GM19438 (cell line): ENCODE results near the gene RAB6B.

Experiments used
- ATAC-seq: cut with Tn5 transposase; IDR thresholded peaks from one replicate; pipeline ENCODE4 v1.9.1; 2021; ENCODE audit warnings: low read depth; ENCODE audit not compliant: unreplicated experiment

RAB6B gene

DNA sequence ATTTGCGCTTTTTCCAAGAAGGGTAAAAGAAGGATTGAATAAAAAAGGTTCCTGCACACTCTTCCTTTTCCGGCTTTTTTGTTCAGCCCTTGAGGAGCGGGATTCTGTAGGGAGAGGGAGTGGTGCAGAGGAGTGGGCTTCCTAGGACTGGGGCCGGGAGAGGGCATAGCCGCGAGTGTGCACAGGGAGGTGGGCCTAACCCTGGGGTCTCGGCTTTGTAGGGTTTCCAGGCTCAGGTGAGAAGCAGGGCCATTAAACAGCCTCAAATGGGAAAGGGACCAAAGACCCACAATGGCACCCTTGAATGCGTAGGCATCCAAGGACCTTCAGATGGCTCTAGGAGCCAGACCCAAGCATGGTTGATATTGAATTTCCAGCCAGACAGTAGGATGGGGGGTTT, 35.4 kb upstream of the RAB6B start:
- no peak for ATAC-seq

DNA sequence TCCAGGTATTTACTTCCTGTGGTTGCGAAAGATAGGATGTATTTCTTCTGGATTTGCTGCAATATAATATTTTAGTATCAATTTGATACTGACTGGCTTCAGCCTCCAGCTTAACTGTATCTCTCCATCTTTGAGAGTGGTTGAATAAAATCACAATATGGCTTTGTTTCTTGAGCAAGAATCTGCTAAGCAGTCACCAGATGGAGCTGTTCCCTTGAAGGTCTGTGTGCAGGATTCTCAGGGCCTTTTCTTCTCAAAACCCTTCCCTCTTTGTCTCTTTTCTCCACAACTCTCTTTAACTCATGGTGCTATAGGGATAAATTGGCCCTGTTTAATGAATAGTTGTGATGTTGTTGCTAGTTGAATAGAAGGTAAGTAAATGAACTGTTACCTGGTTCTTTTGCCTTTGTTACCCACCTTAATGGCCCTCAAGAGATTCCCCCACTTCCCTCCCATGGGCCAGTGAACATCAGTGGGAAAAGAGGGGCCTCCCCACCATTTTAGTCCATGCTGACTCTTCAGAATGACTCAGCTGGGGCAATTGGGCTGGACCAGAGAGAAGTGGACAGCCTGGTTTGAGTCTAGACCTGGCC, 34.8 kb upstream of the RAB6B start:
- no peak for ATAC-seq

DNA sequence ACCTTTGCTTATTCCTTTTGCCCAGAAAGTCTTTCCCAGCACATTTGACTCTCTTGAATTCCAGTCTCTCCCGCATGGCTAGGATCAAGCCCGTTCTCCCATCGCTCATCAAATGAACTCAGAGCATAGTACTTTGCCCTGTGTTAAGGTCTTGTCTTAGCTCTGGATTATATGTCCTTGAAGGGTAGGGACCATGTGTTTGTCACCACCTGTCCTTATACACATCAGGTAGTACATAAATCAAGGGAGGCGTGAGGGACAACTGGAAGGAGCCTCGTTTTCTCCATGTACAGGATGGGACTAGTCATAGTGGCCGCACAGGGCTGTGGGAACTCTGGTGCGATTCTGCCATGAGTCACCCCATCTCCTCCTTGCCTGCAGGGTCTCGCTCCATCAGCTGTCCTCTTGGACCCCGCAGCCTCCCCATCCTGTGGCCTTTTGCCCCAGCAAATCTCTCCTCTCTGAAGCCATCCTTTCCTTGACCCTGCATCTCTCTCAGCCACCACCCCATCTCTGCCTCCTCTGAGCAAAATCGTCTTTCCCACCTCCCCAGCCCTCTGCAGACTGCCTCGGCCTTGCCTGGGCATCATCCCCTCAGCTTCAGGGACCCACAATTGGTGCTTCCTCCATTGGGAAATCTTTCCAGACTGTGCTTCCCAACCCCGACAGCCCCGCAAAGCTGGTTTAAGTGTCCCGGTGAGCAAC, 33.4 kb upstream of the RAB6B start:
- ATAC-seq: no peak

DNA sequence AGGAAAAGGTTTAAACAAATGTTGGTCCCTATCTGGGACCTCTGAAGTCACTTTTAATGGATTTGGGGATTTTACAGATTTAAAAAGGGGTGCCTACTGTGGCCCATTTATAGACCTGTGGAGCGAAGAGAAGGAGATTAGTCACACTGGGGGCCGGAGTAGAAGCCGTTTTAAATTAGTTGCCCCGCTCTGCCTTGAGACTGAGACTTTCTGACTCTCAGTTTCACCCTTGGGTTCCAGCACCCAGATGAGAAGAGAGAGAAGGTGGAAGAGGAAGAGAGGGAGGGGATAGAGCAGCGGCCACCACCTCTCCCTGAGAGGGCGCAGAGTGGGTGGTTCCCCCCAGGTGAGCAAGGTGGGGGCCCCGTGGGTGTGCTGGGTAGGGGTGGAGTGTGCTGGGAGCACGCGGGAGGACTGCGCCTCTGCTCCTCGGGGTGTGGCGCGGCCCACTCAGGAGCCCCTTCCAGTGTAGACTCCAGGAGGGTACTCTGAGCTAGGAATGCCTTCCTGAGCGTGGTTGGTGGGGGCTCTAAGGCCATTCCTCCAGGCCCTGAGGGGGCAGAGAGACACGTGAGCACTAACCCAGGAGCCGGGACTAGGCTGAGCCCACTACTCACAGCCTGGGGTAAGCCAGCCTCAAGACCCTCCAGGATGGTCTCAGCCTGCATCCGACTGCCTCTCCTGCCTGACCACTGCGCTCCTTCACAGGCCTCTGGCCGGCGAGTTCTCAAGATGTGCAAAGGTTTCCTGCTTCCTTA, 32.6 kb upstream of the RAB6B start:
- ATAC-seq: no peak

DNA sequence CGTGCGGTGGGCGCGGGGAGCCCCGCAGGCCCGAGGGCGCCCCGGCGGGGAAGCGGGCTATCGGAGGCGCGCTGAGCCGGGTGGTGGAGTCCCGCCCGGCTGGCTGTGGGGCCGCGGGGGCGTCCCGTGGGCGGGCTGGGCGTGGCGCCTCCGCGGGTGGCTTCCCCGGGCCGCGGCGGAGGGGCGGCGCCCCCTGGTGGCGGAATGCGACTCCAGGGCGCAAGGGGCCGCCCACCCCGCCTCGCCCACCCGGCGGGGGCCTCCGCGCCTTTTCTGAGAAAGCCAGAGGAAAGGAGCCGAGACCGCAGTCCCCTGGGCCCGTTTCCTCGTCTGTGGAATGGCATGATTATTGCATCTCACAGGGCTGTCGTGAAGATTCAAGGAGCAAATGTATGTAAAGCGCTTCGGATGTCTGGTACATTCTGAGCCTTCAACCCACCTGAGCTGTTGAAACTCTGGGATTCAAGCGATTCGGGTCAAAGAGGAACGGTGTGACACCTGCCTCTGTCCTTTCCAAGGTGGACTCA, 31.9 kb upstream of the RAB6B start:
- ATAC-seq: peak; percentile 60

DNA sequence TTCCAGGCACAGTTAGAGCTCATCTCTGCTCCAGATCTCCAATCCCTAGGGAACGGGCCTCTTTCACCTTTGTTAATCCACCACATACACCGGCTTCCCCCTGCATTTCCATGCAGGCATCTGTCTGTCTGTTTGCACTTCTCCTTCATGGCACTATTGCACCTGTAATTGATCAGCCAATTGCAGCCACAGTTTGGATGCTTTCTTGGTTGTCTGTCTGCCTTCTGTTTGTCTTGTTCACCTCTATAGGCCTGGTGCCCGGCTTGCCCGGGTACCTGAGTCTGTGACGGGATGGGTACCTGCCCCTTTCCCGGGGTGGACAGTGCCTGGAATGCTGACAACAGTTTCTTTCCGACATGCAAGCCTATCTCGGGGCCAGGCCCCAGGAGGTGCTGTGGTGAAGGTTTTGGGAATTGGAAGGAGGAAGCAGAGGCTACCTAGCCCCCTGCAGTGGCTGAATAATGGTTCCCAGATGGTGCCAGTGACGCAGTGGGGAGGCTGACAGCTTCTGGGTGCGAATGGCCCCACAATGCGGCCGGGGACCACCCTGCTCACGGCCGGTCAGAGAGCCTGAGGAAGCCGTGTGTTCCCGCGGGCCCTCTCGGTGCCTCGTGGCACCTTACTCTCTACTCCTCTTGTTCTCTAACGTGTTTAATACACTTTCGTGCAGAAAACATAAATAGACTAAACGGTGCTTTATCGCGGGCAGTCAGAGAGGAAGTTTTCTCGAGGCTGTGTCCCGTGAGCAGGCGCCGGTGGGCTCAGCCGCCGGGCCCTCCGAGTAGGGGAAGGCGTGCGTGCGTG, 31.3 kb upstream of the RAB6B start:
- no peak for ATAC-seq

DNA sequence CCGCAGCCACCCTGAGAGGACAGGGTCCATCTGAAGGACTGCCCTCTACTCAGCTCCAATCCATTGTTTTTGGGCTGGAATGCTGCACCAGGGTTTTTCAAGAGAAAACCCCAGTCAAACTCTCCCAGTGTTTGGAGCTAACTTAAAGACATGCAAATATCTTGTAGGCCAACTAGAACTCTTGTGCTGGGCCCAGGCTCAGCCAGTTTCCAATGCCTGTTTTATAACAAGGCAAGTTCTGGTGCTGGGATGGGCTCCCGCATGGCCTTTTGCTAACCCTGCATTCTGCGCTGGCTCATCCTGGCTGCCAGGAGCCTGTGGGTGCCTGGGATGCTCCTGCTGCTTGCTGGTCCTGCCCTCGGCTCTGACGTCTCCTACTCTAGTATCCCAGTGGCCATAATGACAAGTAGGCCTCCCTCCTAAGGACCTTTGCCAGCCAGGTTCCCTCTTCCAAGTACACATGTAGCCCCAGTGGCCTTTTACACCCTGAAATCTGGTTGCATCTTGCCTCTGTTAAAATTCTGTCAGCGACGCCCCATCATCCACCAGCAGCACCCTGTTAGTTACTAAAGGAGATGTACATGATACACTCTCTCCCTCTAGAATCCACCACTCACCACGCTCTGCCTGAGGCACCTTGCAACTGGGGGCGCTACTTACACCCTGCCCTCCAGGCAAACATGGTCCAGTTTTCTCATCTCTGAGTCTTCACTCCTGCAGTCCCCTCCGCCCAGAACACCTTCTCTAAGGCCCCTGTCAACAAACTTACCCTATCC, 30.5 kb upstream of the RAB6B start:
- ATAC-seq: no peak

DNA sequence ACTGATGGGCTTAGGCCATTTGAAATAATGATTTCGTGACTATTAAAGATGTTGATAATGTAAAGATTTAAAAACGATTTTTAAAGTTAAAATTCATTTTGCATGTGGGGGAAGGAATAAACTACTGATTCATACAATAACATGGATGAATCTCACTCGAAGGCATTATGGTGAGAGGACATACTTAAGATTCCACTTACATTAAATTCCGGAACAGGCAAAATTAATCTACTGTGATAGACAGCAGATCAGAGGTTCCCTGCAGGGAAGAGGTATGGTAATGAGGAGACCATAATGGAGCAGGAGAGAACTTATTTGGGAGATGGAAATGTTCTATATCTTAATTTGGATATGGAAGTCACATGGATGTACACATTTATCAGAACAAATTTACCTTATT, 28.4 kb upstream of the RAB6B start:
- ATAC-seq: no peak

DNA sequence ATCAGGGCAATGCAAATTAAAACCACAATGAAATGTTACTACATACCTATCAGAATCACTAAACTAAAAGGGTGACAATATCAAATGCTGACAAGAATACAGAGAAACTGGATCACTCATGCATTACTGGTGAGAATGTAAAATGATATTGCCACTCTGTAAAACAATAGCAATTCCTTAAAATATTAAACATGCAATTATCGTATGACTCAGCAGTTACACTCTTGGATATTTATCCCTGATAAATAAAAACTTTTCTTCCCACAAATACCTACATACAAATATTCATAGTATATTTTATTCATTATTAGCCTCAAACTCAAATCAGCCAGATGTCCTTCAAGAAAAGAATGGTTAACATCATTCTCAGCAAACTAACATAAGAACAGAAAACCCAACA, 25.9 kb upstream of the RAB6B start:
- ATAC-seq: no peak

DNA sequence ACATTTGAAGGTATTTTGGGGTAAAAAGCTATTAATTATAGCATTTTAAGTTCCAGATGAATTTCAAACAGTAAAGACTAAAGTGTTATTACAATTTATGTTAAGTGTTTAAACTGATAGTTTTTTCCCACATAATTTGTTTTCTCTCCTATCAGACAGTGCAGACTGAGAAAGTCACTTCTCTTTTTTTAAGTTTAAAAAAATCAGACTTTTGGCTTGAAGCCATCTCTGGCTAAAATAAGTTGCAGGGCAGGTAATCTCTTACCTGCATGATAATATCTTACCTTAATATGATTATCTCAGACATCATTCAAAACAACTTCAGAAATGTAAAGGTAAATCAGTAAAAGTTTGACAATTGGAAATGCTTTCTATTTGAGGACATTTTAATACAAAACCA, 21.5 kb upstream of the RAB6B start:
- ATAC-seq: no peak

DNA sequence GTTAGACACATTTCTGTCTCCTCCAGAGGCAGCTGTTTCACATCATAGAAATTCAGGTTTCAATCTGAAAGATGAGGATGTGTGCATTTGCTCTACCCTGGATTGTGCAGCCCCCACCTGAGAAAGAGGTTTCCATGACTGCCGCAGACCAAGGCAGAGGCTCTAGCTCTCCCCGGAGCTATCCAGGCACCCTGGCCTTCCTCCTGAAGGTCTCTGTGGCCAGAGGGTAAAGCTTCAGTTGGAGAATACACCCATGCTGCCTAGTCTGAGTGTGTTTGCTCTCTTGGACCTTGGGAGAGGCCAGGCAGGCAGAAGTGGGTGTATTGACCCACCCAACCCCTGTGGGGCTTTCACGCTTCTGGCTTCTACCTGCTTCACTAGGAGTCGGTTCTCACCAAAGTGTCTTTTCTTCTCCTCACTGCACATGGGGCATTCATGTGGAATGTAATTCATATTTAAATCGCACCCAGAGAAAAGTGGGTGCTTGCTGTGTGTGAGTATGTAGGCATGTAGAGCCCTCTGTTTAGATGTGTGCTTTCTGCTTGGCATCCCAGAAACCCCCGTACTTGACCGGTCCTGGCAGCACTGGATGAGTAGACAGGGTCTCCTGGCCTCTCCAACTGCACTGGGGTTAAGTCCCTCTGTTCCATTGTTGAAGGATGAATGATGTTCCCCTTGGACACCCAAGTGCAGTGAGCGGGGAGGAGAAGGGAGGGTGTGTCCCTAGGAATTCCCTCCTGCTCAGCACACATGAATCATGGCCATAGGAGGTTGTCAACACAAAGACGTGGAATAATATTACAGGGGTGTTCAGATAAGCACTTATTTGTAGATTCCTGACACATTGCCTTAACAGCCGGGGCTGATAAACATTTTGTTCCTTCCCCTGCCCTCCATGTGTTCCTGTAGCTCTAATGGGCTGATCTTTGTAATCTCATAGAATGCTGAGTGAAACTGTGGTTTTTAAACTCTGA, 20.3 kb upstream of the RAB6B start:
- no peak for ATAC-seq

DNA sequence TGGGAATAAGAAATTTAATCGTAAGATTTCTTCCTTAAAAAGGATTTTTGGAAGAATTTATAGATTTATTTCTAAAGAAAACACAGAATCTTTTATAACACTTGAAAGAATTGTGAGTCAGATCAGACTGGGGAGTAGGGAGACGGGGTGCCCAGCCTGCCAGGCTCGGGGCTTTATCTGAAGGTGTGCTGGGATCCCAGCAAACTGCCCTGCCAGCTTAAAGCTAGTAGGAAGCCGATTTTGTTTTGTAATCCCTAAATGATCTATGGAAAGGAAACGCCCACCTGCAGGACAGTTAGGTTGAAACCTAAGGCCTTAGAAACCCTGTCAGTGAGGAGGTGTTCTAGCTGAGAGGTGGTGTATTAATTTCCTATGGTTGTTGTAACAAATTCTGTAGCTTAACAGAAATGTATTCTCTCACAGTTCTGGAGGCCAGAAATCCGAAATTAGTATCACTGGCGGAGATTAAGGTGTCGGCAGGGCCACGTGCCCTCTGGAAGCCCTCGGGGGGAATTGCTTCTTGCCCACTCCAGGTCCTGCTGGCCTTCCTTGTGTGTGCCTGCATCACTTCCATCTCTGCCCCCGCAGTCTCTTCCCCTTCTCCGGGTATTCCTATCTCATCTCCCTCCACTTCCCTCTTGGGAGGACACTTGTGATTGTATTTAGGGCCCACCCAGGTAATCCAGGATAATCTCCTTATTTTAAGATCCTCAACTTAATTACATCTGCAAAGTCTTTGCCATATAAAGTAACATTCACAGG, 19.3 kb upstream of the RAB6B start:
- ATAC-seq: no peak

DNA sequence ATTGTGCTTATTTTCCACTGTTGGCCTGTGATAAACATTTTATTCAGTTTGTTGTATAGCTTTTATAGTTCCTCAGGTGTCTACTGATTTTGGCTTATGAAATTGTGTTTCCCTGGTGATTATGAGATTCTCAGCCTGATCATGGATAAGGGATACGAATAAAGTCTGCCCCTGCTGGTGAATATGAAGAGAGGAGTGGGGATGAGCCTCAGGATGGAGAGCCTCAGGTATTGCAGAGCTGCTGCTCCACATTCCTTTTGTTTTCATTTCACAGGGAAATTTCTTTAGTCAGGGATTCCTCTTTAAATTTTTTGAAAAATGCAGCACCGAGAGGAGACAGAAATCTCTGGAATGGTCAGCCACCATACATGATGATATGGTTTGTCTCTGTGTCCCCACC, 14.7 kb upstream of the RAB6B start:
- no peak for ATAC-seq

DNA sequence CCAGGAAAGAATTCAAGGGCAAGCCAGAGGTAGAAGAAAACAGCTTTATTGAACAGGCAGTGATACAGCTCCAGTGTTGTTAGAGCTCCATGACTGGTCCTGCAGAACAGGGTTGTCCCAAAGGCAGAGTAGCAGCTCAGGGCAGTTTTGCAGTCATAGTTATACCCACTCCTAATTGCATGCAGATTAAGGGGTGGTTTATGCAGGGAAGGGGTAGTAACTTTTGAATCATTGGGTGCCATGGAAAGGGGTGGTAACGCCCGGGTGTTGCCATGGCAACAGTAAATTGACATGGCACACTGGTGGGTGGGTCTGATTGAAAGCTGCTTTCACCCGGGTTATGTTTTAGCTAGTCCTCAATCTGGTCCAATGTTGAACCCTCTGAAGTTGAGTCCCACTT, 9.7 kb upstream of the RAB6B start:
- ATAC-seq: no peak

DNA sequence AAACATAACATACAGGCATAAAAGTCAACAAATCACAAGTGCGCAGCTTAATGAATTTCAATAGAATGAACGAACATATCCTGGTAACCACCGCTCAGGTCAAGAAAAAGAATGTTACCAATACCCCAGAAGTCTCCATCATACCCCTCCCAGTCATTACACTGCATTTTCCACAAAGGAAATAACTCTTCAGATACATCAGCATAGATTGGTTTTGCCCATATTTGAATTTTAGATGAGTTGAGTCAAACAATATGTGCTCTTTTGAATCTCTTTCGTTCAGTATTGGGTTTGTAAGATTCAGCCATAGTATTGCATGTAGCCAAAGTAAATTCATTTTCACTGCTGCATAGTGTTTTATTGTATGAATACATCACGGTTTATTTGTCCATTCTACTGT, 6.2 kb upstream of the RAB6B start:
- no peak for ATAC-seq

DNA sequence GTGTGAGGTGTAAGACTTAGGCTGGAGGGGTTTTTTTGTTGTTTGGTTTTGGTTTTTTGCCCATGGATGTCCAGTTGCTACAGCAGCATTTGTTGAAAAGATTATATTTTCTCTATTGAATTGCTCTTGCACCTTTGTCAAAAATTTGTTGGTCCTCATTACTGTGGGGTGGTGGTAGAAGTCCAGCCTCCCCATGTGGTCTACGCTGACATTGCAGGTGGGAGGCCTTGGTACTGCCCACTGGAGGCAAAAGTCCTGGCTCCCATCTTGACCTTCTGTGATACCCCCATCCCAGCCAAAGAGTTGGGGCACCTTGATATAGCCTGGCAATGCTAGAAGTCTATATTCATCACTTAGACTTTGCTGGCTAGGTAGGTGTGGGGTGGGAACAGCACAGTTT, 5.4 kb upstream of the RAB6B start:
- no peak for ATAC-seq

DNA sequence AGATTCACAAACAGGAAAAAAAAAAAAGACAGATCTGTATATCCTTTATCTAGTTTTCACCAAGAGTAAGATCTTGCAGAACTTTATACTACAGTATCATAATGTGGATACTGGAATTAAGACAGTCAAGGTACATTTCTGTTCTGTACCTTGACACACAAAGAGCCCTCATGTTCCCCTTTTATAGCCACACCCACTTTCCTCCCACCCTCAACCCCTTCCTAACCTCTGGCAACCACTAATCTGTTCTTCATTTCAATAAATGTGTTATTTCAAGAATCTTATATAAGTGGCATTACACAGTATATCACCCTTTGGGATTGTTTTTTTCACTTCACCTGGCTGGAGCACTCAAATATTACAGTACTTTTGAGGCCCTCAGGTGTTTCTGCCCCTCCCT, 3.6 kb upstream of the RAB6B start:
- ATAC-seq: no peak

DNA sequence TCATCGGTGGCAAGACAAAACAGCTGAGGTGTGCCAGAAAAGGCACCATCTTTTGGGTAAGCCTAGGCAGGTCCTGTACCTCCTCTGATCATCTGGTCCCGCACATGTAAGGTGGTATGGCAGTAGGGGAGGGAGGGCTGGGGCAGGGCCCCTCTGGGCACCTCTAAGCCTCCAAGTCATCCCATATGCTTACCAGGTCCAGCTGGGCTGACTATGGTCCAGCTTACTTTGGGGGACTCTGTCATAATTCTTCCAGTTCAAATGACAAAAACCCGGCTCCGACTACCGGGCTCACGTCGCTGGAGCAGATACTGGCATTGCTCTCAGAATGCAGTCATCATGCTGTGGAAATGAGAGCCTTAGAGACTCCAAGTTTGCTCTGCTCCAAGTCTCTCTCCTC, 1.9 kb upstream of the RAB6B start:
- no peak for ATAC-seq
